Testis (tissue), 3 donors: ENCODE measurements around the gene C1orf210. TPM values are rescaled to one million over a fixed set of nuclear protein-coding genes. Genes with fewer than 3 reads are reported as not detected.

ENCODE experiments used
- DNase-seq: peaks from one replicate; pipeline ENCODE4 v3.0.0-alpha.2; 2019
- H3K27ac ChIP-seq, 2 donors: fragments of 200-600 bp; sonication (generic); one replicate each; pipeline ENCODE4 v1.5.1; 2019
- H3K27me3 ChIP-seq: fragments of 200-600 bp; sonication (generic); one replicate; pipeline ENCODE4 v1.5.1; 2019
- H3K36me3 ChIP-seq: fragments of 200-600 bp; sonication (generic); one replicate; pipeline ENCODE4 v1.5.1; 2017; ENCODE audit warnings: low read depth; ENCODE audit errors: missing control alignments
- H3K4me1 ChIP-seq: fragments of 200-600 bp; sonication (generic); one replicate; pipeline ENCODE4 v1.5.1; 2019
- H3K4me3 ChIP-seq, 2 donors: fragments of 200-600 bp; sonication (generic); one replicate each; pipeline ENCODE4 v1.5.1; 2017 to 2019
- H3K9me3 ChIP-seq: fragments of 200-600 bp; sonication (generic); one replicate; pipeline ENCODE4 v1.5.1; 2017
- CTCF ChIP-seq, 3 experiments: fragments of 450-650 bp in 2 of 3; fragments of 200-600 bp in 1 of 3; sonication (generic) in 1 of 3; IDR thresholded peaks; one replicate each; pipeline ENCODE4 v1.5.1; 2016 to 2019; ENCODE audit warnings: antibody characterized with exemption in 3 of 3, mild to moderate bottlenecking in 2 of 3, moderate library complexity in 1 of 3
- POLR2A ChIP-seq: fragments of 450-650 bp; IDR thresholded peaks from one replicate; pipeline ENCODE4 v1.6.1; 2017; ENCODE audit warnings: antibody characterized with exemption, mild to moderate bottlenecking, moderate library complexity
- WGBS, 2 donors: methylation state at CpG; one replicate each; pipeline ENCODE4 v1.1.5; 2018; 5-methylcytosine and 5-hydroxymethylcytosine counted together
- intact Hi-C: fragments of 100-400 bp; cut with DNase I; formaldehyde crosslinking; loops from one replicate; pipeline ENCODE4 v1.15.1; 2023; ENCODE audit warnings: low total_unique reads
- polyA plus RNA-seq: library from polyadenylated mRNA; stranded (reverse); fragments of 350-450 nt; fragmentation: Illumina TruSeq; extraction: RNeasy Lipid Tissue Mini Kit (QIAGEN cat#74804); gene quantifications from one replicate; pipeline ENCODE4 v1.2.3, GENCODE V29; 2014; ENCODE audit warnings: low read depth, low replicate concordance; ENCODE audit not compliant: insufficient read depth
- total RNA-seq, 2 donors: library from RNA; depleted of rRNA; stranded (reverse); fragments of >200 nt; gene quantifications; one replicate each; pipeline ENCODE4 v1.2.3, GENCODE V29; 2016

C1orf210 gene
- total and polyA plus RNA-seq, 3 donors from 2014 or later, result 0.25 to 0.71 TPM; not detected in 1

DNA sequence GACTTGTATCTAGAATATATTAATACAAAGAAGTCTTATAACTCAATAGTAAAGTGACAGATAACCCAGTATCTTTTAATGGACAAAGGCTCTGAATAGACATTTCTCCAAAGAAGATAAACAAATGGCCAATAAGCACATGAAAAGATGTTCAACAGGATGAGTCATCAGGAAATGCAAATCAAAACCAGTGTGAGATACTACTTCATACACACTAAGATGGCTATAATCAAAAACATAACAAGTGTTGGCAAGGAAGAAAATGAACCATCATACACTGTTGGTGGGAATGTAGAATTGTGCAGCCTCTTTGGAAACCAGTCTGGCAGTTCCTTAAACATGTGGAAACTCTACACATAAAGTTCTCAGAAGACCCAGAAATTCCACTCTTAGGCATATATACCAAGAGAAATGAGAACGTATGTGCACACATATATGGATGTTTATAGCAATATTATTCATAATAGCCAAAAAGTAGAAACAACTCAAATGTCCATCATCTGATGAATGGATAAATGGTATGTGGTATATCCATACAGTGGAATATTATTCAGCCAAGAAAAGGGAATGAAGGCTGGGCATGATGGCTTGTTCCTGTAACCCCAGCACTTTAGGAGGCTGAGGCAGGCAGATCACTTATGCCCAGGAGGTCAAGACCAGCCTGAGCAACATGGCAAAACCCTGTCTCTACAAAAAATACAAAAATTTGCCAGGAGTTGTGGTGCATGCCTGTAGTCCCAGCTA, 42.3 kb upstream of the C1orf210 start:
- Histone ChIP-seq H3K27ac (no peak overlapping the region), H3K4me1 (peaks cover 3% of the 10 kb centered on the region), H3K9me3 (no peaks in the 10 kb centered on the region), H3K4me3 (no peak overlapping the region), H3K36me3 (no peaks in the 10 kb centered on the region), H3K27me3 (no peaks in the 10 kb centered on the region)
- 96 to 100% methylated on average over 1 of the region's 1 CpG for WGBS, 2 donors
- no peak for DNase-seq
- intact Hi-C loops, result no loop called here
- no peak for TF ChIP-seq POLR2A
- no peak for TF ChIP-seq CTCF (IDR thresholded peaks at IDR 0.05)

GRCh38 chr1:43325381-43325780, 40.0 kb upstream of the C1orf210 start:
- H3K4me1 ChIP-seq, result peaks cover 3% of the 10 kb centered on the region
- TF ChIP-seq CTCF (IDR thresholded peaks at IDR 0.05) (no peak), POLR2A (no peak)
- H3K4me3 ChIP-seq, result no peak overlapping the region
- DNase-seq, result no peak
- intact Hi-C loops, result no loop called here
- no peaks in the 10 kb centered on the region for H3K27me3 ChIP-seq
- H3K9me3 ChIP-seq, result no peaks in the 10 kb centered on the region
- H3K36me3 ChIP-seq, result no peaks in the 10 kb centered on the region
- no peak overlapping the region for H3K27ac ChIP-seq

DNA sequence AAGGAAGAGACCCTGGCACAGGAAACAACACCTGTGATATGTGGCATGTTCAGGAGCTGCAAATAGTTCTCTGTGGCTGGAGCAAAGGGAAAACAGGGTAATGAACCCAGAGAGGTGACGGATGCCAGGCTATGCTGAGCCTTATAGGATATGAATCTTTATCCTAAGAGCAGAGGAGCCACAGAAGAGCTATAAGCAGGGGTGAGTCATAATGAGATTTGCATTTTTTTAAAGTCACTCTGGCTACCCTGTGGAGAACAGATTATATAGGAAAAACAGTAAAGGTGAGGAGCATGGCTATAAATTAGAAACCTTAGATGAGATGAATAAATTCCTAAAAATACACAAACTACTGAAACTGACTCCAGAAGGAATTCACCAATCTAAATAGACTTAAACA, 39.4 kb upstream of the C1orf210 start:
- TF ChIP-seq CTCF (IDR thresholded peaks at IDR 0.05) (no peak), POLR2A (no peak)
- Histone ChIP-seq H3K36me3 (no peaks in the 10 kb centered on the region), H3K4me3 (no peak overlapping the region), H3K9me3 (no peaks in the 10 kb centered on the region), H3K4me1 (no peaks in the 10 kb centered on the region), H3K27me3 (no peaks in the 10 kb centered on the region), H3K27ac (no peak overlapping the region)
- DNase-seq, result no peak
- 87 to 100% methylated on average over 1 of the region's 1 CpG for WGBS, 2 donors
- intact Hi-C loops, result no loop called here

DNA sequence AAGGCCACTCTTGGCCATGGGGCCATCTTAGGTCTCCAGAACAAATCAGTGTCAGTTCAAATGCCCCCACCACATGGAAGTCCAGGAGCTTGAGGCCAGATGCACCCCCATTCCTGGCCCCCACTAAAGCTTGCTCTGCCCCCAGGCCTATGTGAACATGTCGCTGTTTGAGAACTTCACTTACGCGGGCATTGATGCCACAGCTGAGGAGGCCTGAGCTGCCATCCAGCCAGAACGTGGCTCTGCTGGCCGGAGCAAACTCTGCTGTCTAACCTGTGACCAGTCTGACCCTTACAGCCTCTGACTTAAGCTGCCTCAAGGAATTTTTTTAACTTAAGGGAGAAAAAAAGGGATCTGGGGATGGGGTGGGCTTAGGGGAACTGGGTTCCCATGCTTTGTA, 37.1 kb upstream of the C1orf210 start:
- WGBS, 2 donors, result 91 to 97% methylated on average over 5 of the region's 5 CpGs
- no peaks in the 10 kb centered on the region for H3K36me3 ChIP-seq
- H3K4me3 ChIP-seq, result no peak overlapping the region
- H3K9me3 ChIP-seq, result no peaks in the 10 kb centered on the region
- H3K4me1 ChIP-seq, result no peaks in the 10 kb centered on the region
- H3K27me3 ChIP-seq, result no peaks in the 10 kb centered on the region
- H3K27ac ChIP-seq, result no peak overlapping the region
- no peak for TF ChIP-seq CTCF (IDR thresholded peaks at IDR 0.05)
- no peak for TF ChIP-seq POLR2A
- intact Hi-C loops, result no loop called here
- no peak for DNase-seq

GRCh38 chr1:43321331-43321891, 36.0 kb upstream of the C1orf210 start:
- TF ChIP-seq CTCF (IDR thresholded peaks at IDR 0.05) (no peak), POLR2A (no peak)
- intact Hi-C loops, result no loop called here
- H3K36me3 ChIP-seq, result no peaks in the 10 kb centered on the region
- 90 to 93% methylated on average over 9 to 16 of the region's 16 CpGs for WGBS, 2 donors
- H3K4me1 ChIP-seq, result no peaks in the 10 kb centered on the region
- H3K27me3 ChIP-seq, result no peaks in the 10 kb centered on the region
- no peak overlapping the region for H3K27ac ChIP-seq
- no peaks in the 10 kb centered on the region for H3K9me3 ChIP-seq
- no peak overlapping the region for H3K4me3 ChIP-seq
- no peak for DNase-seq
